Motor neuron (in vitro differentiated cells): ENCODE measurements around the gene DGKZ. TPM values are rescaled to one million over a fixed set of nuclear protein-coding genes. Genes with fewer than 3 reads are reported as not detected.
A peak's percentile ranks its signal among the peaks of the same experiment; 100 is the strongest.

Experiments
- ATAC-seq, 8 experiments: fragments of 200-7000 bp; cut with Tn5 transposase; replicated peaks in 6 of 8; 2 replicates each; pipeline ENCODE4 v1.8.0; 2021; ENCODE audit warnings: mild to moderate bottlenecking in 8 of 8, moderate library complexity in 8 of 8
- H3K27ac ChIP-seq, 2 donors: fragments of 250-450 bp; sonication (Bioruptor Pico); 2 replicates each; pipeline ENCODE4 v1.9.0; 2021; ENCODE audit warnings: antibody characterized with exemption in 2 of 2, mild to moderate bottlenecking in 2 of 2, moderate library complexity in 1 of 2
- H3K4me1 ChIP-seq, 2 donors: fragments of 250-450 bp; sonication (Bioruptor Pico); replicated peaks in 1 of 2; 2 replicates each; pipeline ENCODE4 v1.6.1; 2021; ENCODE audit warnings: antibody characterized with exemption in 2 of 2, mild to moderate bottlenecking in 2 of 2, moderate library complexity in 1 of 2
- H3K4me3 ChIP-seq, 5 donors: fragments of 250-450 bp; sonication (Bioruptor Pico); 2 replicates each; pipeline ENCODE4 v1.9.0; 2021; ENCODE audit warnings: antibody characterized with exemption in 5 of 5, mild to moderate bottlenecking in 5 of 5, moderate library complexity in 4 of 5
- WGBS, 10 experiments: fragments of 450-650 bp; shearing (Covaris generic); methylation state at CpG; one replicate each; pipeline ENCODE4 v1.0.0; 2022; 5-methylcytosine and 5-hydroxymethylcytosine counted together
- in situ Hi-C, 9 experiments: fragments of 400-800 bp; cut with MboI; loops; one replicate each; pipeline ENCODE4 v1.15.0; 2021; ENCODE audit warnings: low sequenced_read_pairs in 9 of 9, low pct_unique_long_range_greater_than_20kb in 2 of 9; ENCODE audit not compliant: unreplicated experiment in 9 of 9
- total RNA-seq, 8 experiments: library from RNA; unstranded; fragments of 300-600 nt; gene quantifications; 2 replicates each; pipeline versions ENCODE4 v1.2.3 to v1.2.4, GENCODE V29; 2022

Gene DGKZ
- total RNA-seq, 8 experiments from 2014 or later: 16.8 to 54.0 (median 25.9) TPM

- H3K27ac ChIP-seq: peak overlapping the region in 1 of 2 donors; percentile 1
- peak in 6 of 8 experiments; percentile 17 to 76 (median 65) for ATAC-seq
- 0 to 49% (median 15%) methylated on average over 1 to 8 of the region's 11 CpGs; no CpG with 5 or more reads in 1 of the 10 experiments for WGBS, 10 experiments
- peaks cover 15 to 27% of the 10 kb centered on the region in 2 donors for H3K4me1 ChIP-seq
- in situ Hi-C loops: no loop called here
- peak overlapping the region in 1 of 5 donors; percentile 2 for H3K4me3 ChIP-seq
Measured at GRCh38 chr11:46330563-46331281, 16.5 kb upstream of the DGKZ start.

GRCh38 chr11:46331282-46331984 is 15.8 kb upstream of the DGKZ start:
- H3K4me1 ChIP-seq: peaks cover 15 to 27% of the 10 kb centered on the region in 2 donors
- ATAC-seq: no peak
- in situ Hi-C loops: no loop called here
- 25 to 80% (median 54%) methylated on average over 1 to 5 of the region's 5 CpGs; no CpG with 5 or more reads in 1 of the 10 experiments for WGBS, 10 experiments
- H3K4me3 ChIP-seq: no peak overlapping the region
- H3K27ac ChIP-seq: no peak overlapping the region

GRCh38 chr11:46332093-46332567 is 15.1 kb upstream of the DGKZ start:
- ATAC-seq: no peak
- peaks cover 15 to 27% of the 10 kb centered on the region in 2 donors for H3K4me1 ChIP-seq
- H3K4me3 ChIP-seq: peak overlapping the region in 3 of 5 donors; percentile 38 to 45 (median 43)
- in situ Hi-C loops: no loop called here
- no peak overlapping the region for H3K27ac ChIP-seq
- 14 to 64% (median 18%) methylated on average over 1 to 6 of the region's 8 CpGs; no CpG with 5 or more reads in 5 of the 10 experiments for WGBS, 10 experiments

- WGBS, 10 experiments: 0 to 40% (median 2%) methylated on average over 1 to 6 of the region's 99 CpGs; no CpG with 5 or more reads in 6 of the 10 experiments
- no peak overlapping the region for H3K27ac ChIP-seq
- in situ Hi-C loops: no loop called here
- peak overlapping the region; percentile 27 to 45 (median 38) for H3K4me3 ChIP-seq
- peaks cover 15 to 27% of the 10 kb centered on the region in 2 donors for H3K4me1 ChIP-seq
- ATAC-seq: peak; percentile 60 to 75 (median 70)
Measured at GRCh38 chr11:46332568-46333393, 14.5 kb upstream of the DGKZ start.

- peak in 4 of 8 experiments; percentile 1 to 33 (median 17) for ATAC-seq
- in situ Hi-C loops: no loop called here
- 0 to 60% (median 21%) methylated on average over 1 to 10 of the region's 25 CpGs; no CpG with 5 or more reads in 4 of the 10 experiments for WGBS, 10 experiments
- Histone ChIP-seq H3K27ac (no peak overlapping the region), H3K4me1 (peaks cover 19 to 28% of the 10 kb centered on the region in 2 donors), H3K4me3 (peak overlapping the region; percentile 27 to 45 (median 38))
Measured at GRCh38 chr11:46333394-46333947, 13.8 kb upstream of the DGKZ start.

- Histone ChIP-seq H3K4me1 (peaks cover 25 to 35% of the 10 kb centered on the region in 2 donors), H3K4me3 (no peak overlapping the region), H3K27ac (no peak overlapping the region)
- in situ Hi-C loops: no loop called here
- ATAC-seq: no peak
- 43 to 100% (median 95%) methylated on average over 1 to 2 of the region's 3 CpGs; no CpG with 5 or more reads in 6 of the 10 experiments for WGBS, 10 experiments
Measured at GRCh38 chr11:46334211-46334610, 13.1 kb upstream of the DGKZ start.

GRCh38 chr11:46335271-46335670 is 12.0 kb upstream of the DGKZ start:
- WGBS, 10 experiments: 71 to 100% (median 90%) methylated on average over 1 to 4 of the region's 6 CpGs; no CpG with 5 or more reads in 5 of the 10 experiments
- peaks cover 28 to 38% of the 10 kb centered on the region in 2 donors for H3K4me1 ChIP-seq
- H3K4me3 ChIP-seq: no peak overlapping the region
- no peak overlapping the region for H3K27ac ChIP-seq
- no peak for ATAC-seq
- in situ Hi-C loops: no loop called here

- in situ Hi-C loops: no loop called here
- H3K4me3 ChIP-seq: no peak overlapping the region
- 84 to 100% (median 94%) methylated on average over 1 to 10 of the region's 11 CpGs; no CpG with 5 or more reads in 3 of the 10 experiments for WGBS, 10 experiments
- no peak for ATAC-seq
- H3K4me1 ChIP-seq: peaks cover 20 to 32% of the 10 kb centered on the region in 2 donors
- no peak overlapping the region for H3K27ac ChIP-seq
Measured at GRCh38 chr11:46335890-46336562, 11.2 kb upstream of the DGKZ start.

- H3K4me3 ChIP-seq: no peak overlapping the region
- H3K27ac ChIP-seq: no peak overlapping the region
- WGBS, 10 experiments: 68 to 100% (median 82%) methylated on average over 1 to 8 of the region's 12 CpGs; no CpG with 5 or more reads in 4 of the 10 experiments
- H3K4me1 ChIP-seq: peaks cover 18 to 29% of the 10 kb centered on the region in 2 donors
- in situ Hi-C loops: no loop called here
- ATAC-seq: no peak
Measured at GRCh38 chr11:46336563-46337180, 10.6 kb upstream of the DGKZ start.

GRCh38 chr11:46337626-46338345 is 9.5 kb upstream of the DGKZ start:
- in situ Hi-C loops: no loop called here
- Histone ChIP-seq H3K4me1 (peaks cover 18 to 27% of the 10 kb centered on the region in 2 donors), H3K4me3 (no peak overlapping the region), H3K27ac (no peak overlapping the region)
- no peak for ATAC-seq
- 60 to 100% (median 91%) methylated on average over 4 to 9 of the region's 13 CpGs; no CpG with 5 or more reads in 1 of the 10 experiments for WGBS, 10 experiments

GRCh38 chr11:46338636-46338987 is 8.7 kb upstream of the DGKZ start:
- peak in 2 of 8 experiments; percentile 7 to 12 for ATAC-seq
- 0 to 80% (median 30%) methylated on average over 1 to 9 of the region's 9 CpGs; no CpG with 5 or more reads in 3 of the 10 experiments for WGBS, 10 experiments
- Histone ChIP-seq H3K27ac (peak overlapping the region; percentile 4 to 35), H3K4me3 (no peak overlapping the region), H3K4me1 (peaks cover 18 to 24% of the 10 kb centered on the region in 2 donors)
- in situ Hi-C loops: no loop called here
